HUES6 (cell line): ENCODE measurements around the gene GOLGA1.
"Not testable (repeated sequence)": the region's sequence is repeated elsewhere in the genome, so short reads cannot be mapped to it uniquely, and the experiment has no call there.

Experiments used
- H3K27ac ChIP-seq: 2 replicates; pipeline ENCODE4 v1.7.0; 2013; ENCODE audit warnings: low read depth, mild to moderate bottlenecking, low read length, inconsistent platforms
- H3K27me3 ChIP-seq: 2 replicates; pipeline ENCODE4 v1.6.1; 2013; ENCODE audit warnings: low read length; ENCODE audit not compliant: control insufficient read depth, insufficient read depth
- H3K36me3 ChIP-seq: 2 replicates; pipeline ENCODE4 v1.6.1; 2013; ENCODE audit warnings: low read length; ENCODE audit not compliant: control insufficient read depth, insufficient read depth
- H3K4me1 ChIP-seq: 2 replicates; pipeline ENCODE4 v1.6.1; 2013; ENCODE audit warnings: low read length; ENCODE audit not compliant: control insufficient read depth, insufficient read depth
- H3K4me3 ChIP-seq: 2 replicates; pipeline ENCODE4 v1.5.1; 2013; ENCODE audit warnings: low read depth, low read length
- H3K9ac ChIP-seq: one replicate; pipeline ENCODE4 v1.6.1; 2013; ENCODE audit warnings: mild to moderate bottlenecking, low read length
- H3K9me3 ChIP-seq: 2 replicates; pipeline ENCODE4 v1.6.1; 2013; ENCODE audit warnings: low read depth, low read length; ENCODE audit not compliant: control insufficient read depth, insufficient read depth

The GOLGA1 gene

GRCh38 chr9:124846467-124846866 is 94.4 kb downstream of the GOLGA1 start:
- H3K4me3 ChIP-seq, H3K27ac ChIP-seq, H3K9me3 ChIP-seq, H3K36me3 ChIP-seq, H3K27me3 ChIP-seq, H3K4me1 ChIP-seq, H3K9ac ChIP-seq: not testable (repeated sequence)

- H3K4me3 ChIP-seq = no peak overlapping the region
- no peak overlapping the region for H3K9ac ChIP-seq
- H3K9me3 ChIP-seq = no peaks in the 10 kb centered on the region
- no peaks in the 10 kb centered on the region for H3K36me3 ChIP-seq
- H3K27me3 ChIP-seq = no peaks in the 10 kb centered on the region
- H3K4me1 ChIP-seq = peaks cover 10% of the 10 kb centered on the region; the same call in 1 of the 2 replicates
- H3K27ac ChIP-seq = no peak overlapping the region
Measured at GRCh38 chr9:124844291-124844690, 96.6 kb downstream of the GOLGA1 start.

GRCh38 chr9:124843456-124844034 is 97.3 kb downstream of the GOLGA1 start:
- Histone ChIP-seq H3K9me3 (no peaks in the 10 kb centered on the region), H3K27ac (no peak overlapping the region), H3K27me3 (no peaks in the 10 kb centered on the region), H3K9ac (no peak overlapping the region), H3K36me3 (no peaks in the 10 kb centered on the region), H3K4me3 (no peak overlapping the region), H3K4me1 (peaks cover 10% of the 10 kb centered on the region; the same call in 1 of the 2 replicates)

- Histone ChIP-seq H3K36me3 (no peaks in the 10 kb centered on the region), H3K9ac (no peak overlapping the region), H3K4me1 (peaks cover 10% of the 10 kb centered on the region; the same call in 1 of the 2 replicates), H3K27ac (no peak overlapping the region), H3K4me3 (no peak overlapping the region), H3K9me3 (no peaks in the 10 kb centered on the region), H3K27me3 (no peaks in the 10 kb centered on the region)
Measured at GRCh38 chr9:124841075-124841821, 99.6 kb downstream of the GOLGA1 start.

GRCh38 chr9:124840300-124840833 is 100.5 kb downstream of the GOLGA1 start:
- H3K36me3 ChIP-seq = no peaks in the 10 kb centered on the region
- H3K4me3 ChIP-seq = no peak overlapping the region
- no peaks in the 10 kb centered on the region for H3K27me3 ChIP-seq
- peaks cover 10% of the 10 kb centered on the region; the same call in 1 of the 2 replicates for H3K4me1 ChIP-seq
- H3K27ac ChIP-seq = no peak overlapping the region
- no peak overlapping the region for H3K9ac ChIP-seq
- H3K9me3 ChIP-seq = no peaks in the 10 kb centered on the region

GRCh38 chr9:124839612-124840299 is 101.1 kb downstream of the GOLGA1 start:
- Histone ChIP-seq H3K9me3 (no peaks in the 10 kb centered on the region), H3K27ac (no peak overlapping the region), H3K4me1 (peaks cover 10% of the 10 kb centered on the region; the same call in 1 of the 2 replicates), H3K27me3 (no peaks in the 10 kb centered on the region), H3K9ac (no peak overlapping the region), H3K4me3 (no peak overlapping the region), H3K36me3 (no peaks in the 10 kb centered on the region)

GRCh38 chr9:124838567-124839275 is 102.2 kb downstream of the GOLGA1 start:
- H3K36me3 ChIP-seq, H3K27me3 ChIP-seq, H3K9me3 ChIP-seq, H3K27ac ChIP-seq, H3K4me3 ChIP-seq, H3K9ac ChIP-seq: not testable (repeated sequence)
- peaks cover 10% of the 10 kb centered on the region for H3K4me1 ChIP-seq

GRCh38 chr9:124838132-124838531 is 102.8 kb downstream of the GOLGA1 start:
- H3K9me3 ChIP-seq, H3K36me3 ChIP-seq, H3K27ac ChIP-seq, H3K9ac ChIP-seq, H3K4me3 ChIP-seq, H3K27me3 ChIP-seq: not testable (repeated sequence)
- peaks cover 10% of the 10 kb centered on the region for H3K4me1 ChIP-seq

GRCh38 chr9:124835026-124835557 is 105.8 kb downstream of the GOLGA1 start:
- no peak overlapping the region for H3K4me3 ChIP-seq
- no peaks in the 10 kb centered on the region for H3K27me3 ChIP-seq
- H3K36me3 ChIP-seq = no peaks in the 10 kb centered on the region
- no peaks in the 10 kb centered on the region for H3K9me3 ChIP-seq
- H3K27ac ChIP-seq = no peak overlapping the region
- peaks cover 7% of the 10 kb centered on the region for H3K4me1 ChIP-seq
- H3K9ac ChIP-seq = no peak overlapping the region

- Histone ChIP-seq H3K4me1 (peaks cover 3% of the 10 kb centered on the region; the same call in 1 of the 2 replicates), H3K9me3 (no peaks in the 10 kb centered on the region), H3K27me3 (no peaks in the 10 kb centered on the region), H3K36me3 (no peaks in the 10 kb centered on the region), H3K4me3 (no peak overlapping the region), H3K27ac (no peak overlapping the region), H3K9ac (no peak overlapping the region)
Measured at GRCh38 chr9:124834591-124834990, 106.3 kb downstream of the GOLGA1 start.
